K562 (cell line): ENCODE data around the gene RAB6B. TPM values are rescaled to one million over a fixed set of nuclear protein-coding genes. Genes with fewer than 3 reads are reported as not detected.

Source experiments
- ATAC-seq: fragments of 200-7000 bp; cut with Tn5 transposase; 3 replicates; pipeline ENCODE4 v1.9.1; 2020; ENCODE audit warnings: moderate library complexity
- BruUV-seq: library from RNA; stranded (reverse); fragments of 400-500 nt; replicated peaks from 2 replicates; lab custom pipeline; 2021; lab: Mats Ljungman, UMichigan
- CTCF ChIA-PET: fragments of 300-600 bp; formaldehyde crosslinking; extraction: SDS; loops from one replicate; lab custom pipeline; 2021; ENCODE audit warnings: low intra/inter-chr PET ratio; lab: Yijun Ruan, JAX
- POLR2A ChIA-PET: fragments of 300-600, 350-650 bp; sonication (Branson Sonifier 250); formaldehyde crosslinking; extraction: SDS; loops from one replicate; lab custom pipeline; 2021; ENCODE audit warnings: antibody characterized with exemption, inconsistent platforms; lab: Yijun Ruan, JAX
- DNase-seq, 4 experiments: peaks; one replicate each; pipeline versions ENCODE4 v3.0.0 to v3.0.0-alpha.2; 2011 to 2018; ENCODE audit warnings: low spot score in 3 of 4, mixed read lengths in 3 of 4; ENCODE audit errors: extremely low read depth in 1 of 4
- FAIRE-seq: peaks from 2 replicates; lab custom pipeline; 2011; peaks lifted over from hg19 to GRCh38; lab: Jason Lieb, UNC
- H2AFZ ChIP-seq: 2 replicates; pipeline ENCODE4 v1.6.0; 2011; ENCODE audit warnings: low read depth, low read length, control low read depth, inconsistent platforms
- H3K27ac ChIP-seq: fragments of 200-600 bp; 3 replicates; pipeline ENCODE4 v1.8.0; 2011; ENCODE audit warnings: low read depth, mild to moderate bottlenecking, control low read depth, inconsistent platforms, low read length, moderate library complexity, mixed read lengths; ENCODE audit errors: extremely low read depth
- H3K27me3 ChIP-seq, 2 experiments: fragments of 300-600 bp in 1 of 2; 2 replicates in 1 of 2; 3 replicates in 1 of 2; pipeline versions ENCODE4 v1.6.0 to v1.8.0; 2011; ENCODE audit warnings: inconsistent platforms in 2 of 2, low read length in 2 of 2, mild to moderate bottlenecking in 1 of 2, mixed read lengths in 1 of 2, moderate library complexity in 1 of 2; ENCODE audit not compliant: control insufficient read depth in 2 of 2, insufficient read depth in 2 of 2
- H3K36me3 ChIP-seq: fragments of 300-600 bp; 3 replicates; pipeline ENCODE4 v1.8.0; 2011; ENCODE audit warnings: mild to moderate bottlenecking, low read length, inconsistent platforms; ENCODE audit not compliant: control insufficient read depth, insufficient read depth
- H3K4me1 ChIP-seq, 2 experiments: fragments of 200-600 bp in 1 of 2; replicated peaks in 1 of 2; 2 replicates in 1 of 2; 3 replicates in 1 of 2; pipeline versions ENCODE4 v1.5.1 to v1.8.0; 2011; ENCODE audit warnings: inconsistent platforms in 2 of 2, low read length in 2 of 2, mild to moderate bottlenecking in 1 of 2, mixed read lengths in 1 of 2, moderate library complexity in 1 of 2; ENCODE audit not compliant: control insufficient read depth in 2 of 2, insufficient read depth in 2 of 2
- H3K4me2 ChIP-seq: 2 replicates; pipeline ENCODE4 v1.6.1; 2011; ENCODE audit warnings: low read length, control low read depth, inconsistent platforms, mixed read lengths; ENCODE audit not compliant: insufficient read depth
- H3K4me3 ChIP-seq: fragments of 200-600 bp; sonication (generic), shearing (Covaris generic); 2 replicates; pipeline ENCODE4 v1.5.1; 2016; ENCODE audit warnings: control low read depth, inconsistent platforms
- H3K79me2 ChIP-seq: fragments of 200-600 bp; 3 replicates; pipeline ENCODE4 v1.8.0; 2011; ENCODE audit warnings: low read length, inconsistent platforms; ENCODE audit not compliant: control insufficient read depth, insufficient read depth
- H3K9ac ChIP-seq, 2 experiments: 2 replicates each; pipeline versions ENCODE4 v1.6.0 to v1.6.1; 2011; ENCODE audit warnings: low read depth in 2 of 2, low read length in 2 of 2, control low read depth in 1 of 2, inconsistent platforms in 1 of 2, mild to moderate bottlenecking in 1 of 2, mixed read lengths in 1 of 2; ENCODE audit not compliant: insufficient read depth in 1 of 2
- H3K9me1 ChIP-seq: one replicate; pipeline ENCODE4 v1.6.0; 2011; ENCODE audit warnings: inconsistent platforms, mild to moderate bottlenecking, low read length, moderate library complexity; ENCODE audit not compliant: control insufficient read depth, insufficient read depth
- H3K9me3 ChIP-seq: replicated peaks from 2 replicates; pipeline ENCODE4 v1.5.1; 2011; ENCODE audit warnings: low read depth, low read length, inconsistent platforms; ENCODE audit not compliant: control insufficient read depth, insufficient read depth
- H4K20me1 ChIP-seq: replicated peaks from 2 replicates; pipeline ENCODE4 v1.6.1; 2011; ENCODE audit warnings: low read length, inconsistent platforms, mixed read lengths; ENCODE audit not compliant: control insufficient read depth, insufficient read depth
- FOXA3 ChIP-seq, 2 experiments: fragments of 450-650 bp in 1 of 2; sonication (generic) in 1 of 2; formaldehyde crosslinking; IDR thresholded peaks in 1 of 2; conservative IDR thresholded peaks in 1 of 2; 2 replicates each; pipeline versions ENCODE4 v1.4.0 to v1.8.0; 2020 to 2022; ENCODE audit warnings: mild to moderate bottlenecking in 2 of 2, missing genetic modification reagents in 1 of 2
- NFYB ChIP-seq: IDR thresholded peaks from 2 replicates; pipeline ENCODE4 v1.6.1; 2011; ENCODE audit warnings: mild to moderate bottlenecking, moderate library complexity; ENCODE audit not compliant: insufficient read length; ENCODE audit errors: extremely low read depth
- PPARD ChIP-seq: fragments of 250-450 bp; sonication (Bioruptor Pico); IDR thresholded peaks from 2 replicates; pipeline ENCODE4 v1.8.0; 2022; ENCODE audit warnings: inconsistent platforms, mild to moderate bottlenecking, moderate library complexity
- YY1 ChIP-seq, 3 experiments: IDR thresholded peaks; 2 replicates each; pipeline ENCODE4 v1.6.1; 2011; ENCODE audit warnings: low read length in 2 of 3, mild to moderate bottlenecking in 2 of 3, moderate library complexity in 2 of 3, borderline replicate concordance in 1 of 3, control low read depth in 1 of 3, low read depth in 1 of 3; ENCODE audit not compliant: insufficient read depth in 3 of 3, insufficient replicate concordance in 2 of 3, control insufficient read depth in 1 of 3, insufficient read length in 1 of 3; ENCODE audit errors: extremely low read depth in 1 of 3
- ZFP30 ChIP-seq: fragments of 250-450 bp; sonication (Bioruptor Pico); IDR thresholded peaks from 2 replicates; pipeline ENCODE4 v1.8.0; 2022; ENCODE audit warnings: moderate library complexity, mild to moderate bottlenecking, inconsistent platforms, borderline replicate concordance
- ZNF253 ChIP-seq: fragments of 250-450 bp; sonication (Bioruptor Pico); conservative IDR thresholded peaks from 2 replicates; pipeline ENCODE4 v1.6.1; 2021; ENCODE audit warnings: mild to moderate bottlenecking
- WGBS: fragments of 100-300 bp; shearing (Covaris generic); methylation state at CpG from one replicate; pipeline ENCODE4 v1.1.6; 2016; ENCODE audit warnings: low coverage, mixed read lengths; ENCODE audit not compliant: insufficient coverage; ENCODE audit errors: missing lambda C conversion rate; 5-methylcytosine and 5-hydroxymethylcytosine counted together
- in situ Hi-C: fragments of 300-500 bp; cut with MboI; formaldehyde crosslinking; loops from 4 replicates; pipeline ENCODE4 v1.15.0; 2018; ENCODE audit warnings: inconsistent platforms, mixed read lengths
- intact Hi-C: fragments of 100-400 bp; cut with micrococcal nuclease; formaldehyde crosslinking; loops from 2 replicates; pipeline ENCODE4 v1.14.2; 2022
- polyA plus RNA-seq, 8 experiments: library from polyadenylated mRNA; depleted of rRNA in 4 of 8; stranded (reverse) in 5 of 8; unstranded in 3 of 8; fragments of >200 nt; fragmentation: Nextera tagmentation in 2 of 8; fragmentation: Illumina TruSeq in 1 of 8; extraction: Ambion mirVana in 2 of 8; extraction: Trizol in 1 of 8; gene quantifications; 2 replicates each; pipeline versions ENCODE4 v1.2.1 to v1.2.3, GENCODE V29; 2011 to 2014; ENCODE audit warnings: inconsistent platforms in 1 of 8, missing spikeins in 1 of 8
- total RNA-seq, 7 experiments: library from RNA; depleted of rRNA in 6 of 7; stranded (reverse); fragments of >200 nt in 6 of 7; fragmentation: Illumina TruSeq in 2 of 7; extraction: Trizol in 2 of 7; gene quantifications; 2 replicates each; pipeline versions ENCODE4 v1.2.1 to v1.2.3, GENCODE V29; 2011 to 2021; ENCODE audit warnings: low replicate concordance in 1 of 7
- TF ChIP-seq, protein P1 (sequence below): fragments of 250-450 bp; sonication (Bioruptor Pico); IDR thresholded peaks from 2 replicates; pipeline ENCODE4 v1.8.0; 2022; ENCODE audit warnings: moderate library complexity, mild to moderate bottlenecking, inconsistent platforms
- TF ChIP-seq, protein P2 (sequence below), 2 experiments: fragments of 450-650 bp in 1 of 2; sonication (generic) in 1 of 2; formaldehyde crosslinking in 1 of 2; IDR thresholded peaks; 2 replicates each; pipeline versions ENCODE4 v1.7.1 to v1.9.0; 2016 to 2022; ENCODE audit warnings: inconsistent platforms in 1 of 2, mild to moderate bottlenecking in 1 of 2, missing genetic modification reagents in 1 of 2
- TF ChIP-seq, protein P3 (sequence below): IDR thresholded peaks from 2 replicates; pipeline ENCODE4 v1.6.1; 2011; ENCODE audit not compliant: insufficient read length; ENCODE audit errors: extremely low read depth

The RAB6B gene
- total and polyA plus RNA-seq, 9 of the 15 experiments (the other 6 are each of a cell fraction or from before 2014, with no cell fraction given): 0.60 to 18.1 (median 1.5) TPM

DNA sequence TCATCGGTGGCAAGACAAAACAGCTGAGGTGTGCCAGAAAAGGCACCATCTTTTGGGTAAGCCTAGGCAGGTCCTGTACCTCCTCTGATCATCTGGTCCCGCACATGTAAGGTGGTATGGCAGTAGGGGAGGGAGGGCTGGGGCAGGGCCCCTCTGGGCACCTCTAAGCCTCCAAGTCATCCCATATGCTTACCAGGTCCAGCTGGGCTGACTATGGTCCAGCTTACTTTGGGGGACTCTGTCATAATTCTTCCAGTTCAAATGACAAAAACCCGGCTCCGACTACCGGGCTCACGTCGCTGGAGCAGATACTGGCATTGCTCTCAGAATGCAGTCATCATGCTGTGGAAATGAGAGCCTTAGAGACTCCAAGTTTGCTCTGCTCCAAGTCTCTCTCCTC lies 1.9 kb upstream of the RAB6B start:
- Histone ChIP-seq H3K9ac (no peak overlapping the region), H3K9me1 (no peaks in the 10 kb centered on the region), H3K27ac (no peak overlapping the region), H3K9me3 (no peaks in the 10 kb centered on the region), H3K4me1 (peaks cover 19 to 33% of the 10 kb centered on the region in 2 experiments; a peak in 4 of 5 replicates), H3K4me3 (no peak overlapping the region), H3K79me2 (peaks cover 8% of the 10 kb centered on the region; the same call in 2 of the 3 replicates), H3K4me2 (no peak overlapping the region), H3K27me3 (0 out of 5 replicates have a peak, but pooled peaks cover 0 to 6% of the 10 kb centered on the region in 2 experiments), H3K36me3 (no peaks in the 10 kb centered on the region), H4K20me1 (no peaks in the 10 kb centered on the region), H2AFZ (no peak overlapping the region)
- ChIA-PET POLR2A (interaction anchor here (1.1 kb wide), 1 partner anchor 46 kb away, joined by 3 read pairs; no protein-coding TSS in a partner anchor), CTCF (no interaction called here)
- in situ Hi-C loops: no loop called here
- intact Hi-C loops: no loop called here
- no peak for DNase-seq
- FAIRE-seq: no peak
- WGBS: 79% methylated on average over 4 of the region's 7 CpGs
- no peak for ATAC-seq
- BruUV-seq: no TSS peak
- TF ChIP-seq ZNF253 (CRISPR knock-in tag) (no peak), PPARD (CRISPR knock-in tag) (no peak), NFYB (no peak), FOXA3 (CRISPR knock-in tag; conservative IDR thresholded peaks at IDR 0.05 in 1 of 2, IDR thresholded peaks at IDR 0.05 in 1 of 2) (no peak), YY1 (IDR thresholded peaks at IDR 0.05; ENCODE audit: borderline replicate concordance in 1 of 3, control insufficient read depth in 1 of 3, extremely low read depth in 1 of 3, insufficient read depth in 3 of 3, insufficient read length in 1 of 3, insufficient replicate concordance in 2 of 3, low read depth in 1 of 3, low read length in 2 of 3) (no peak), ZFP30 (CRISPR knock-in tag) (no peak)
- TF ChIP-seq, protein P1, sequence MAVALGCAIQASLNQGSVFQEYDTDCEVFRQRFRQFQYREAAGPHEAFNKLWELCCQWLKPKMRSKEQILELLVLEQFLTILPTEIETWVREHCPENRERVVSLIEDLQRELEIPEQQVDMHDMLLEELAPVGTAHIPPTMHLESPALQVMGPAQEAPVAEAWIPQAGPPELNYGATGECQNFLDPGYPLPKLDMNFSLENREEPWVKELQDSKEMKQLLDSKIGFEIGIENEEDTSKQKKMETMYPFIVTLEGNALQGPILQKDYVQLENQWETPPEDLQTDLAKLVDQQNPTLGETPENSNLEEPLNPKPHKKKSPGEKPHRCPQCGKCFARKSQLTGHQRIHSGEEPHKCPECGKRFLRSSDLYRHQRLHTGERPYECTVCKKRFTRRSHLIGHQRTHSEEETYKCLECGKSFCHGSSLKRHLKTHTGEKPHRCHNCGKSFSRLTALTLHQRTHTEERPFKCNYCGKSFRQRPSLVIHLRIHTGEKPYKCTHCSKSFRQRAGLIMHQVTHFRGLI (CRISPR knock-in tag): no peak
- TF ChIP-seq, protein P2, sequence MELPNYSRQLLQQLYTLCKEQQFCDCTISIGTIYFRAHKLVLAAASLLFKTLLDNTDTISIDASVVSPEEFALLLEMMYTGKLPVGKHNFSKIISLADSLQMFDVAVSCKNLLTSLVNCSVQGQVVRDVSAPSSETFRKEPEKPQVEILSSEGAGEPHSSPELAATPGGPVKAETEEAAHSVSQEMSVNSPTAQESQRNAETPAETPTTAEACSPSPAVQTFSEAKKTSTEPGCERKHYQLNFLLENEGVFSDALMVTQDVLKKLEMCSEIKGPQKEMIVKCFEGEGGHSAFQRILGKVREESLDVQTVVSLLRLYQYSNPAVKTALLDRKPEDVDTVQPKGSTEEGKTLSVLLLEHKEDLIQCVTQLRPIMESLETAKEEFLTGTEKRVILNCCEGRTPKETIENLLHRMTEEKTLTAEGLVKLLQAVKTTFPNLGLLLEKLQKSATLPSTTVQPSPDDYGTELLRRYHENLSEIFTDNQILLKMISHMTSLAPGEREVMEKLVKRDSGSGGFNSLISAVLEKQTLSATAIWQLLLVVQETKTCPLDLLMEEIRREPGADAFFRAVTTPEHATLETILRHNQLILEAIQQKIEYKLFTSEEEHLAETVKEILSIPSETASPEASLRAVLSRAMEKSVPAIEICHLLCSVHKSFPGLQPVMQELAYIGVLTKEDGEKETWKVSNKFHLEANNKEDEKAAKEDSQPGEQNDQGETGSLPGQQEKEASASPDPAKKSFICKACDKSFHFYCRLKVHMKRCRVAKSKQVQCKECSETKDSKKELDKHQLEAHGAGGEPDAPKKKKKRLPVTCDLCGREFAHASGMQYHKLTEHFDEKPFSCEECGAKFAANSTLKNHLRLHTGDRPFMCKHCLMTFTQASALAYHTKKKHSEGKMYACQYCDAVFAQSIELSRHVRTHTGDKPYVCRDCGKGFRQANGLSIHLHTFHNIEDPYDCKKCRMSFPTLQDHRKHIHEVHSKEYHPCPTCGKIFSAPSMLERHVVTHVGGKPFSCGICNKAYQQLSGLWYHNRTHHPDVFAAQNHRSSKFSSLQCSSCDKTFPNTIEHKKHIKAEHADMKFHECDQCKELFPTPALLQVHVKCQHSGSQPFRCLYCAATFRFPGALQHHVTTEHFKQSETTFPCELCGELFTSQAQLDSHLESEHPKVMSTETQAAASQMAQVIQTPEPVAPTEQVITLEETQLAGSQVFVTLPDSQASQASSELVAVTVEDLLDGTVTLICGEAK (IDR thresholded peaks at IDR 0.05): no peak
- TF ChIP-seq, protein P2 (CRISPR knock-in tag; IDR thresholded peaks at IDR 0.05): no peak
- TF ChIP-seq, protein P3, sequence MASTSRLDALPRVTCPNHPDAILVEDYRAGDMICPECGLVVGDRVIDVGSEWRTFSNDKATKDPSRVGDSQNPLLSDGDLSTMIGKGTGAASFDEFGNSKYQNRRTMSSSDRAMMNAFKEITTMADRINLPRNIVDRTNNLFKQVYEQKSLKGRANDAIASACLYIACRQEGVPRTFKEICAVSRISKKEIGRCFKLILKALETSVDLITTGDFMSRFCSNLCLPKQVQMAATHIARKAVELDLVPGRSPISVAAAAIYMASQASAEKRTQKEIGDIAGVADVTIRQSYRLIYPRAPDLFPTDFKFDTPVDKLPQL: no peak
